Activated naive CD4-positive, alpha-beta T cell treated with anti-CD3 and anti-CD28 coated beads for 36 hours (primary cell): ENCODE measurements around the gene ZNF419. TPM values are rescaled to one million over a fixed set of nuclear protein-coding genes. Genes with fewer than 3 reads are reported as not detected.
A peak's percentile ranks its signal among the peaks of the same experiment; 100 is the strongest.
"Not testable (repeated sequence)": the region's sequence is repeated elsewhere in the genome, so short reads cannot be mapped to it uniquely, and the experiment has no call there.

Experiments used
- CTCF ChIA-PET: fragments of 350-600 bp; sonication (Branson Sonifier 250); formaldehyde crosslinking; loops from one replicate; lab custom pipeline; 2021; ENCODE audit warnings: antibody characterized with exemption; lab: Charles Lee
- DNase-seq: peaks from one replicate; pipeline ENCODE4 v3.0.0-alpha.2; 2020
- H3K27ac Mint-ChIP-seq: one replicate; pipeline ENCODE4 v1.8.0; 2021; ENCODE audit warnings: mild to moderate bottlenecking, mixed read lengths
- H3K27me3 Mint-ChIP-seq: one replicate; pipeline ENCODE4 v1.8.0; 2021; ENCODE audit warnings: low read depth, mixed read lengths
- H3K36me3 Mint-ChIP-seq: one replicate; pipeline ENCODE4 v1.8.0; 2021; ENCODE audit warnings: low read depth, mixed read lengths
- H3K4me1 Mint-ChIP-seq: one replicate; pipeline ENCODE4 v1.8.0; 2021; ENCODE audit warnings: low read depth, mixed read lengths
- H3K4me3 Mint-ChIP-seq: one replicate; pipeline ENCODE4 v1.8.0; 2021; ENCODE audit warnings: mild to moderate bottlenecking, moderate library complexity, mixed read lengths
- H3K9me3 Mint-ChIP-seq: one replicate; pipeline ENCODE4 v1.8.0; 2021; ENCODE audit warnings: mixed read lengths
- intact Hi-C: fragments of 100-400 bp; cut with micrococcal nuclease; formaldehyde crosslinking; loops from one replicate; pipeline ENCODE4 v1.15.1; 2023
- total RNA-seq, 2 experiments: library from RNA; stranded (reverse); gene quantifications; one replicate each; pipeline ENCODE4 v1.2.3, GENCODE V29; 2021

ZNF419 gene
- total RNA-seq, result 1 to 10 TPM; 5.3 to 5.9 TPM

- CTCF ChIA-PET, H3K27me3 Mint-ChIP-seq: not testable (repeated sequence)
- Mint-ChIP-seq H3K4me1 (peaks cover 11% of the 10 kb centered on the region), H3K9me3 (peaks cover 15% of the 10 kb centered on the region), H3K4me3 (peak within 1 kb of the TSS; percentile 56), H3K36me3 (peaks cover 36% of the 10 kb centered on the region), H3K27ac (peak within 1 kb of the TSS; percentile 74)
- intact Hi-C loops, result loop anchor here (1.0 to 5.0 kb wide), 3 partner anchors 10 to 90 kb away; partner anchors contain the start of genes ZNF416, ZNF749 and ZNF772
- peak; percentile 95 for DNase-seq
Measured at GRCh38 chr19:57487477-57488298, at the start of gene ZNF419. TSS of gene ZNF419 (plus strand) at chr19:57487750. CDS start at chr19:57487951, 201 bp downstream.

GRCh38 chr19:57437931-57438330 is 49.6 kb upstream of the ZNF419 start:
- Mint-ChIP-seq H3K4me1 (peaks cover 29% of the 10 kb centered on the region), H3K27ac (no peak overlapping the region), H3K27me3 (no peaks in the 10 kb centered on the region), H3K9me3 (peaks cover 41% of the 10 kb centered on the region), H3K36me3 (peaks cover 67% of the 10 kb centered on the region), H3K4me3 (no peak overlapping the region)
- intact Hi-C loops, result no loop called here
- DNase-seq, result no peak
- CTCF ChIA-PET, result no interaction called here

GRCh38 chr19:57438925-57439324 is 48.6 kb upstream of the ZNF419 start:
- H3K9me3 Mint-ChIP-seq, result peaks cover 51% of the 10 kb centered on the region
- CTCF ChIA-PET, result no interaction called here
- H3K4me1 Mint-ChIP-seq, result peaks cover 29% of the 10 kb centered on the region
- no peaks in the 10 kb centered on the region for H3K27me3 Mint-ChIP-seq
- no peak overlapping the region for H3K27ac Mint-ChIP-seq
- intact Hi-C loops, result no loop called here
- H3K4me3 Mint-ChIP-seq, result no peak overlapping the region
- DNase-seq, result no peak
- H3K36me3 Mint-ChIP-seq, result peaks cover 77% of the 10 kb centered on the region

- CTCF ChIA-PET, result no interaction called here
- Mint-ChIP-seq H3K4me3 (no peak overlapping the region), H3K27ac (no peak overlapping the region), H3K9me3 (peaks cover 71% of the 10 kb centered on the region), H3K4me1 (peaks cover 7% of the 10 kb centered on the region), H3K27me3 (no peaks in the 10 kb centered on the region), H3K36me3 (peaks cover 89% of the 10 kb centered on the region)
- intact Hi-C loops, result no loop called here
- no peak for DNase-seq
Measured at GRCh38 chr19:57441979-57442752, 45.4 kb upstream of the ZNF419 start.

GRCh38 chr19:57443121-57443696 is 44.3 kb upstream of the ZNF419 start:
- CTCF ChIA-PET, result no interaction called here
- Mint-ChIP-seq H3K4me3 (no peak overlapping the region), H3K27me3 (no peaks in the 10 kb centered on the region), H3K36me3 (peaks cover 82% of the 10 kb centered on the region), H3K4me1 (peaks cover 7% of the 10 kb centered on the region), H3K27ac (no peak overlapping the region), H3K9me3 (peaks cover 74% of the 10 kb centered on the region)
- DNase-seq, result no peak
- intact Hi-C loops, result no loop called here

GRCh38 chr19:57452307-57452706 is 35.2 kb upstream of the ZNF419 start:
- DNase-seq, result no peak
- CTCF ChIA-PET, result no interaction called here
- Mint-ChIP-seq H3K4me3 (no peak overlapping the region), H3K36me3 (peaks cover 63% of the 10 kb centered on the region), H3K27ac (no peak overlapping the region), H3K4me1 (no peaks in the 10 kb centered on the region), H3K9me3 (peaks cover 55% of the 10 kb centered on the region), H3K27me3 (no peaks in the 10 kb centered on the region)
- intact Hi-C loops, result no loop called here

- Mint-ChIP-seq H3K27me3 (no peaks in the 10 kb centered on the region), H3K36me3 (peaks cover 49% of the 10 kb centered on the region), H3K4me1 (no peaks in the 10 kb centered on the region), H3K4me3 (no peak overlapping the region), H3K27ac (no peak overlapping the region), H3K9me3 (peaks cover 61% of the 10 kb centered on the region)
- intact Hi-C loops, result no loop called here
- CTCF ChIA-PET, result interaction anchor here (0.7 kb wide), 1 partner anchor 167 kb away, joined by 3 read pairs; no protein-coding TSS in a partner anchor
- DNase-seq, result peak; percentile 30
Measured at GRCh38 chr19:57465680-57466381, 21.7 kb upstream of the ZNF419 start.

- CTCF ChIA-PET, result no interaction called here
- Mint-ChIP-seq H3K36me3 (peaks cover 50% of the 10 kb centered on the region), H3K9me3 (peaks cover 60% of the 10 kb centered on the region), H3K4me1 (no peaks in the 10 kb centered on the region), H3K4me3 (no peak overlapping the region), H3K27ac (no peak overlapping the region), H3K27me3 (no peaks in the 10 kb centered on the region)
- no peak for DNase-seq
- intact Hi-C loops, result no loop called here
Measured at GRCh38 chr19:57466489-57466888, 21.1 kb upstream of the ZNF419 start.

- Mint-ChIP-seq H3K36me3 (peaks cover 84% of the 10 kb centered on the region), H3K9me3 (peaks cover 75% of the 10 kb centered on the region), H3K4me3 (no peak overlapping the region), H3K27ac (no peak overlapping the region), H3K4me1 (peaks cover 21% of the 10 kb centered on the region), H3K27me3 (no peaks in the 10 kb centered on the region)
- DNase-seq, result no peak
- CTCF ChIA-PET, result no interaction called here
- intact Hi-C loops, result loop anchor here (10.0 kb wide), 1 partner anchor 681 kb away; the partner anchor contains the start of gene ZNF329
Measured at GRCh38 chr19:57473646-57474045, 13.9 kb upstream of the ZNF419 start.

GRCh38 chr19:57477191-57478008 is 10.2 kb upstream of the ZNF419 start, which contains the start of gene ZNF772:
TSS of gene ZNF772 (minus strand) at chr19:57477566. CDS start at chr19:57477309, 257 bp downstream.
- peaks cover 56% of the 10 kb centered on the region for H3K9me3 Mint-ChIP-seq
- H3K4me1 Mint-ChIP-seq, result peaks cover 21% of the 10 kb centered on the region
- peaks cover 53% of the 10 kb centered on the region for H3K36me3 Mint-ChIP-seq
- intact Hi-C loops, result loop anchor here (1.0 to 10.0 kb wide), 10 partner anchors 10 to 1075 kb away; partner anchors contain the start of genes ERVK3-1, ZNF17, ZNF211 and ZNF329
- peak within 1 kb of the TSS; percentile 83 for H3K4me3 Mint-ChIP-seq
- H3K27ac Mint-ChIP-seq, result peak within 1 kb of the TSS; percentile 82
- DNase-seq, result peak; percentile 93
- CTCF ChIA-PET, result interaction anchor here (1.2 kb wide), 1 partner anchor 71 kb away, joined by 3 read pairs; no protein-coding TSS in a partner anchor
- H3K27me3 Mint-ChIP-seq, result no peaks in the 10 kb centered on the region

GRCh38 chr19:57488299-57488644 is 722 bp downstream of the ZNF419 start:
- Mint-ChIP-seq H3K4me1 (peaks cover 11% of the 10 kb centered on the region), H3K9me3 (peaks cover 20% of the 10 kb centered on the region), H3K4me3 (peak overlapping the region; percentile 56), H3K36me3 (peaks cover 42% of the 10 kb centered on the region)
- DNase-seq, H3K27me3 Mint-ChIP-seq, CTCF ChIA-PET, H3K27ac Mint-ChIP-seq: not testable (repeated sequence)
- intact Hi-C loops, result loop anchor here (5.0 kb wide), 1 partner anchor 89 kb away; the partner anchor contains the start of gene ZNF416
